B cell (primary cell): ENCODE data around the gene DOCK4. TPM values are rescaled to one million over a fixed set of nuclear protein-coding genes. Genes with fewer than 3 reads are reported as not detected.

Experiments used
- ATAC-seq: fragments of 200-7000 bp; cut with Tn5 transposase; one replicate; pipeline ENCODE4 v1.10.0; 2021; ENCODE audit warnings: low read depth, mild to moderate bottlenecking, moderate number of reproducible peaks, moderate library complexity
- CTCF ChIA-PET: fragments of 350-600 bp; sonication (Branson Sonifier 250); formaldehyde crosslinking; loops from one replicate; lab custom pipeline; 2021; ENCODE audit warnings: antibody characterized with exemption, inconsistent platforms; lab: Charles Lee
- POLR2A ChIA-PET: fragments of 350-600 bp; sonication (Branson Sonifier 250); formaldehyde crosslinking; loops from one replicate; lab custom pipeline; 2021; ENCODE audit warnings: antibody characterized with exemption; lab: Charles Lee
- DNase-seq: peaks from one replicate; pipeline ENCODE4 v3.0.0; 2013
- H2AFZ ChIP-seq: 2 replicates; pipeline ENCODE4 v1.6.1; 2012; ENCODE audit warnings: mild to moderate bottlenecking, low read depth, low read length; ENCODE audit not compliant: insufficient read depth, poor library complexity, severe bottlenecking
- H3K27ac ChIP-seq, 2 donors: 1 replicate in 1 of 2; 2 replicates in 1 of 2; pipeline ENCODE4 v1.5.1; 2012 to 2013; ENCODE audit warnings: low read length in 2 of 2, mild to moderate bottlenecking in 2 of 2, moderate library complexity in 1 of 2
- H3K27me3 ChIP-seq, 4 experiments: fragments of 200-600 bp in 1 of 4; sonication (generic) in 1 of 4; replicated peaks in 1 of 4; 1 replicate in 2 of 4; 2 replicates in 2 of 4; pipeline versions ENCODE4 v1.6.1 to v1.7.0; 2013 to 2016; ENCODE audit warnings: low read length in 3 of 4, mild to moderate bottlenecking in 2 of 4, mixed read lengths in 1 of 4, moderate library complexity in 1 of 4; ENCODE audit not compliant: insufficient read depth in 4 of 4, control insufficient read depth in 3 of 4; ENCODE audit errors: control extremely low read depth in 1 of 4
- H3K36me3 ChIP-seq, 2 experiments: replicated peaks in 1 of 2; 1 replicate in 1 of 2; 2 replicates in 1 of 2; pipeline versions ENCODE4 v1.6.1 to v1.7.1; 2013; ENCODE audit warnings: low read length in 1 of 2; ENCODE audit not compliant: insufficient read depth in 2 of 2, control insufficient read depth in 1 of 2; ENCODE audit errors: control extremely low read depth in 1 of 2, extremely low read depth in 1 of 2
- H3K4me1 ChIP-seq, 2 donors: fragments of 200-600 bp in 1 of 2; sonication (generic) in 1 of 2; 1 replicate in 1 of 2; 2 replicates in 1 of 2; pipeline versions ENCODE4 v1.5.1 to v1.6.1; 2013 to 2017; ENCODE audit warnings: low read length in 2 of 2; ENCODE audit not compliant: control insufficient read depth in 2 of 2, insufficient read depth in 2 of 2
- H3K4me2 ChIP-seq: replicated peaks from 2 replicates; pipeline ENCODE3; 2012; ENCODE audit warnings: mild to moderate bottlenecking, low read depth, low read length; ENCODE audit not compliant: poor library complexity, severe bottlenecking
- H3K4me3 ChIP-seq, 5 experiments: fragments of 200-600 bp in 1 of 5; sonication (generic) in 1 of 5; 1 replicate in 3 of 5; 2 replicates in 2 of 5; pipeline versions ENCODE4 v1.5.1 to v1.7.0; 2011 to 2016; ENCODE audit warnings: low read length in 4 of 5, mild to moderate bottlenecking in 4 of 5, low read depth in 2 of 5, control low read depth in 1 of 5, moderate library complexity in 1 of 5; ENCODE audit not compliant: insufficient read depth in 1 of 5; ENCODE audit errors: control extremely low read depth in 1 of 5, extremely low read depth in 1 of 5
- H3K79me2 ChIP-seq: fragments of 200-600 bp; sonication (generic); one replicate; pipeline ENCODE4 v1.6.0; 2016; ENCODE audit warnings: low read length; ENCODE audit not compliant: control insufficient read depth, insufficient read depth
- H3K9ac ChIP-seq: fragments of 200-600 bp; sonication (generic); 2 replicates; pipeline ENCODE4 v1.6.1; 2017; ENCODE audit warnings: mild to moderate bottlenecking, low read length, moderate library complexity
- H3K9me3 ChIP-seq, 3 donors: one replicate each; pipeline versions ENCODE4 v1.6.1 to v1.7.1; 2013; ENCODE audit warnings: low read length in 2 of 3; ENCODE audit not compliant: control insufficient read depth in 2 of 3, insufficient read depth in 1 of 3; ENCODE audit errors: control extremely low read depth in 1 of 3
- H4K20me1 ChIP-seq: 2 replicates; pipeline ENCODE4 v1.6.0; 2012; ENCODE audit warnings: mild to moderate bottlenecking, low read length; ENCODE audit not compliant: insufficient read depth, control insufficient read depth, poor library complexity, severe bottlenecking
- H3K27ac Mint-ChIP-seq: one replicate; pipeline ENCODE4 v1.8.0; 2021; ENCODE audit warnings: mixed read lengths
- H3K27me3 Mint-ChIP-seq: one replicate; pipeline ENCODE4 v1.8.0; 2021; ENCODE audit warnings: mixed read lengths
- H3K4me1 Mint-ChIP-seq: one replicate; pipeline ENCODE4 v1.8.0; 2021; ENCODE audit warnings: mixed read lengths
- H3K4me3 Mint-ChIP-seq: one replicate; pipeline ENCODE4 v1.8.0; 2021; ENCODE audit warnings: mixed read lengths
- H3K9me3 Mint-ChIP-seq: one replicate; pipeline ENCODE4 v1.8.0; 2022; ENCODE audit warnings: mixed read lengths; ENCODE audit not compliant: insufficient read depth
- CTCF ChIP-seq: fragments of 200-600 bp; IDR thresholded peaks from one replicate; pipeline ENCODE4 v1.8.0; 2022; ENCODE audit warnings: antibody characterized with exemption, mild to moderate bottlenecking
- EZH2 ChIP-seq: IDR thresholded peaks from 2 replicates; pipeline ENCODE4 v1.6.1; 2012; ENCODE audit warnings: borderline replicate concordance, low read depth, mild to moderate bottlenecking, moderate library complexity, low read length; ENCODE audit not compliant: insufficient read depth, poor library complexity, severe bottlenecking
- WGBS: methylation state at CpG from one replicate; pipeline ENCODE4 v1.1.5; 2013; ENCODE audit warnings: missing lambda C conversion rate; ENCODE audit not compliant: insufficient coverage; 5-methylcytosine and 5-hydroxymethylcytosine counted together
- intact Hi-C: fragments of 100-400 bp; cut with micrococcal nuclease; formaldehyde crosslinking; loops from one replicate; pipeline ENCODE4 v1.10.0; 2022
- polyA plus RNA-seq: library from polyadenylated mRNA; depleted of rRNA; stranded (reverse); fragments of >200 nt; gene quantifications from 2 replicates; pipeline ENCODE4 v1.2.3, GENCODE V29; 2012
- total RNA-seq, 2 donors: library from RNA; stranded (reverse); fragments of 120-200 nt in 1 of 2; gene quantifications; 1 replicate in 1 of 2; 2 replicates in 1 of 2; pipeline versions ENCODE4 v1.2.3 to v1.2.4, GENCODE V29; 2013 to 2022

The DOCK4 gene
- total and polyA plus RNA-seq, 2 donors (not counting 1 experiment from before 2014, with no cell fraction given): 0.03 to 4.1 TPM

- Mint-ChIP-seq H3K4me1 (no peaks in the 10 kb centered on the region), H3K4me3 (no peak overlapping the region), H3K27me3 (peaks cover 5% of the 10 kb centered on the region), H3K27ac (no peak overlapping the region), H3K9me3 (no peaks in the 10 kb centered on the region)
- Histone ChIP-seq H3K36me3 (no peaks in the 10 kb centered on the region), H3K79me2 (no peaks in the 10 kb centered on the region), H3K9me3 (no peaks in the 10 kb centered on the region), H3K27ac (no peak overlapping the region), H3K4me1 (no peaks in the 10 kb centered on the region), H3K9ac (no peak overlapping the region), H4K20me1 (no peaks in the 10 kb centered on the region), H3K4me3 (no peak overlapping the region), H2AFZ (no peak overlapping the region), H3K27me3 (no peaks in the 10 kb centered on the region), H3K4me2 (no peak overlapping the region)
- ChIA-PET POLR2A (no interaction called here), CTCF (interaction anchor here (2.2 kb wide), 1 partner anchor 8 kb away, joined by 8 read pairs; no protein-coding TSS in a partner anchor)
- WGBS: no CpG with 5 or more reads among the region's 2 CpGs
- intact Hi-C loops: loop anchor here (10.0 kb wide), 1 partner anchor 1965 kb away; no protein-coding TSS in a partner anchor
- DNase-seq (no peak), ATAC-seq (no peak)
- no peak for TF ChIP-seq CTCF
- TF ChIP-seq EZH2: no peak
Observed at GRCh38 chr7:111749625-111750024, 456.6 kb downstream of the DOCK4 start.

- no peak for ATAC-seq
- ChIA-PET POLR2A (no interaction called here), CTCF (no interaction called here)
- Mint-ChIP-seq H3K4me1 (no peaks in the 10 kb centered on the region), H3K27ac (no peak overlapping the region), H3K4me3 (no peak overlapping the region), H3K27me3 (peaks cover 5% of the 10 kb centered on the region), H3K9me3 (no peaks in the 10 kb centered on the region)
- no peak for TF ChIP-seq CTCF
- TF ChIP-seq EZH2: no peak
- H3K27ac ChIP-seq: no peak overlapping the region
- H3K4me3 ChIP-seq: no peak overlapping the region
- intact Hi-C loops: loop anchor here (10.0 kb wide), 1 partner anchor 1967 kb away; no protein-coding TSS in a partner anchor
- H4K20me1 ChIP-seq: no peaks in the 10 kb centered on the region
- DNase-seq: no peak
- no peaks in the 10 kb centered on the region for H3K27me3 ChIP-seq
- H3K9me3 ChIP-seq: no peaks in the 10 kb centered on the region
- no peak overlapping the region for H3K4me2 ChIP-seq
- no peak overlapping the region for H3K9ac ChIP-seq
- H3K79me2 ChIP-seq: no peaks in the 10 kb centered on the region
- no peak overlapping the region for H2AFZ ChIP-seq
- H3K36me3 ChIP-seq: no peaks in the 10 kb centered on the region
- no peaks in the 10 kb centered on the region for H3K4me1 ChIP-seq
Observed at GRCh38 chr7:111747718-111748117, 458.5 kb downstream of the DOCK4 start.
